Endothelial cell (in vitro differentiated cells): ENCODE results near the gene PKP1. TPM values are rescaled to one million over a fixed set of nuclear protein-coding genes. Genes with fewer than 3 reads are reported as not detected.

Source experiments
- DNase-seq: peaks from one replicate; pipeline ENCODE4 v3.0.0; 2021; ENCODE audit warnings: low spot score
- H3K27ac Mint-ChIP-seq: one replicate; pipeline ENCODE4 v1.8.0; 2021; ENCODE audit warnings: mixed read lengths, inconsistent platforms; ENCODE audit not compliant: unreplicated experiment
- H3K27me3 Mint-ChIP-seq: one replicate; pipeline ENCODE4 v1.8.0; 2021; ENCODE audit warnings: mild to moderate bottlenecking, moderate library complexity, mixed read lengths, inconsistent platforms; ENCODE audit not compliant: unreplicated experiment
- H3K36me3 Mint-ChIP-seq: one replicate; pipeline ENCODE4 v1.8.0; 2021; ENCODE audit warnings: mild to moderate bottlenecking, low read depth, mixed read lengths, inconsistent platforms; ENCODE audit not compliant: unreplicated experiment
- H3K4me1 Mint-ChIP-seq: one replicate; pipeline ENCODE4 v1.8.0; 2021; ENCODE audit warnings: mild to moderate bottlenecking, mixed read lengths, inconsistent platforms; ENCODE audit not compliant: unreplicated experiment
- H3K4me3 Mint-ChIP-seq: one replicate; pipeline ENCODE4 v1.8.0; 2021; ENCODE audit warnings: mild to moderate bottlenecking, mixed read lengths, inconsistent platforms; ENCODE audit not compliant: unreplicated experiment
- H3K9me3 Mint-ChIP-seq: one replicate; pipeline ENCODE4 v1.8.0; 2021; ENCODE audit warnings: mixed read lengths, inconsistent platforms; ENCODE audit not compliant: unreplicated experiment
- total RNA-seq: library from RNA; stranded (reverse); fragmentation: NEBNext Ultra II Directional; extraction: Animal tissue kit (Norgen Biotek cat#: 25700); gene quantifications from one replicate; pipeline ENCODE4 v1.2.1, GENCODE V29; 2021; ENCODE audit not compliant: unreplicated experiment
- TF ChIP-seq, protein P1 (sequence below): fragments of 200-600 bp; sonication (generic); IDR thresholded peaks from one replicate; pipeline ENCODE4 v1.5.0; 2021; ENCODE audit warnings: antibody characterized with exemption; ENCODE audit not compliant: unreplicated experiment

PKP1 gene
- total RNA-seq, 1 donor from 2014 or later, result 0.64 TPM

DNA sequence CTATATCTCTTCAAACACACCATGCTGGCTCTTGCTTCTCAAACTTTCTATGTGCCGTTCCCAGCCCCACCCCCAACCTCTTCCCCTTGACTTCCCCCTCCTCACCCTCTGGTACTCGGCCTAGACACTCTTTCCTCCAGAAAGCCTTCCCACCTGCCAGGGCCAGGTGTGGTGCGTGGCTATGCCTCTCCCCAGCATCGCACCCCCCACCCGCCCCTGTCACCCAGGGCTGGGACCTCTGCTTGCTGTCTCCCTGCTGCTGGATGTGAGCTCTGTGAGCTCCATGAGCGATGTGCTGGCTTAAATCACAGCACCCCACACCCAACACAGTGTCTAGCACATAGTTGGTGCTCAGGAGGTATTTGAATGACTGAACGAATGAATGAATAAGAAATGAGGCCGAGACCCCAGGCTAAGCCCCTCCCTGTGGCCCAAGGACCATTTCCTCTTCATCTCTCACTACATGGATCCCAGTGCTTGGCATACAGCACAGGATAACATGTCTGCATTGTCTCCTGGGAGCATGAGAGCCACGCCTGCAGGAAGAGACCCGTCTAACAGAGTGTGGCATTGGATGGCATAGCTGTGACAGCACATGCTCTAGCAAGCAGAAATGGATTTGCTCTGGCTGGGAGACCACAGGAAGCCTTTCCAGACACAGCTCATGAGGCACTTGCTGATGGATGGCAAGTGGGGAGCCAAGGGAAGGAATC, 74.5 kb downstream of the PKP1 start:
- no peaks in the 10 kb centered on the region for H3K36me3 Mint-ChIP-seq
- H3K4me3 Mint-ChIP-seq, result no peak overlapping the region
- peaks cover 22% of the 10 kb centered on the region for H3K4me1 Mint-ChIP-seq
- H3K27ac Mint-ChIP-seq, result no peak overlapping the region
- H3K27me3 Mint-ChIP-seq, result peaks cover 12% of the 10 kb centered on the region
- TF ChIP-seq, protein P1, sequence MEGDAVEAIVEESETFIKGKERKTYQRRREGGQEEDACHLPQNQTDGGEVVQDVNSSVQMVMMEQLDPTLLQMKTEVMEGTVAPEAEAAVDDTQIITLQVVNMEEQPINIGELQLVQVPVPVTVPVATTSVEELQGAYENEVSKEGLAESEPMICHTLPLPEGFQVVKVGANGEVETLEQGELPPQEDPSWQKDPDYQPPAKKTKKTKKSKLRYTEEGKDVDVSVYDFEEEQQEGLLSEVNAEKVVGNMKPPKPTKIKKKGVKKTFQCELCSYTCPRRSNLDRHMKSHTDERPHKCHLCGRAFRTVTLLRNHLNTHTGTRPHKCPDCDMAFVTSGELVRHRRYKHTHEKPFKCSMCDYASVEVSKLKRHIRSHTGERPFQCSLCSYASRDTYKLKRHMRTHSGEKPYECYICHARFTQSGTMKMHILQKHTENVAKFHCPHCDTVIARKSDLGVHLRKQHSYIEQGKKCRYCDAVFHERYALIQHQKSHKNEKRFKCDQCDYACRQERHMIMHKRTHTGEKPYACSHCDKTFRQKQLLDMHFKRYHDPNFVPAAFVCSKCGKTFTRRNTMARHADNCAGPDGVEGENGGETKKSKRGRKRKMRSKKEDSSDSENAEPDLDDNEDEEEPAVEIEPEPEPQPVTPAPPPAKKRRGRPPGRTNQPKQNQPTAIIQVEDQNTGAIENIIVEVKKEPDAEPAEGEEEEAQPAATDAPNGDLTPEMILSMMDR, result no peak
- DNase-seq, result no peak
- H3K9me3 Mint-ChIP-seq, result no peaks in the 10 kb centered on the region

DNA sequence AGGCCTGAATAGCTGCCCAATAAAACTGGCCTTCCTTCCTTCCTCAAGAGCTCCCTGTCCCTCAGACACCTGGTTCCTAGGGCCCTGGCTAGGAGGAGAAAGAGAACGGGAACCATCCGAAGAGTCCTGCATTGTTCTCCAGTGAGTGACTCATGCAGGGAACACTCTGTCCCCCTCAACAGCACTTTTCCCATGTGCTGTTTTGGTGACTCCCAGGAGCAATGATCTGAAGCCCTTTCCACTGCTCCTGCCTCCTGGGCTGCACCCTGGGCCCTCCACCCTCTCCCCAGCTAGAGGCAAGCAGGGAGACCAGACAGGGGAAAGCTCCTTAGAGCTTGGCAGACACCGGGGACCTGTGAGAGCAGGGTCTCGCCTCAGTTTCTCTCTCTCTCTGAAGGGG, 75.3 kb downstream of the PKP1 start:
- Mint-ChIP-seq H3K4me3 (no peak overlapping the region), H3K9me3 (no peaks in the 10 kb centered on the region), H3K27ac (no peak overlapping the region), H3K4me1 (peaks cover 28% of the 10 kb centered on the region), H3K36me3 (no peaks in the 10 kb centered on the region), H3K27me3 (peaks cover 12% of the 10 kb centered on the region)
- TF ChIP-seq, protein P1, result no peak
- DNase-seq, result no peak

DNA sequence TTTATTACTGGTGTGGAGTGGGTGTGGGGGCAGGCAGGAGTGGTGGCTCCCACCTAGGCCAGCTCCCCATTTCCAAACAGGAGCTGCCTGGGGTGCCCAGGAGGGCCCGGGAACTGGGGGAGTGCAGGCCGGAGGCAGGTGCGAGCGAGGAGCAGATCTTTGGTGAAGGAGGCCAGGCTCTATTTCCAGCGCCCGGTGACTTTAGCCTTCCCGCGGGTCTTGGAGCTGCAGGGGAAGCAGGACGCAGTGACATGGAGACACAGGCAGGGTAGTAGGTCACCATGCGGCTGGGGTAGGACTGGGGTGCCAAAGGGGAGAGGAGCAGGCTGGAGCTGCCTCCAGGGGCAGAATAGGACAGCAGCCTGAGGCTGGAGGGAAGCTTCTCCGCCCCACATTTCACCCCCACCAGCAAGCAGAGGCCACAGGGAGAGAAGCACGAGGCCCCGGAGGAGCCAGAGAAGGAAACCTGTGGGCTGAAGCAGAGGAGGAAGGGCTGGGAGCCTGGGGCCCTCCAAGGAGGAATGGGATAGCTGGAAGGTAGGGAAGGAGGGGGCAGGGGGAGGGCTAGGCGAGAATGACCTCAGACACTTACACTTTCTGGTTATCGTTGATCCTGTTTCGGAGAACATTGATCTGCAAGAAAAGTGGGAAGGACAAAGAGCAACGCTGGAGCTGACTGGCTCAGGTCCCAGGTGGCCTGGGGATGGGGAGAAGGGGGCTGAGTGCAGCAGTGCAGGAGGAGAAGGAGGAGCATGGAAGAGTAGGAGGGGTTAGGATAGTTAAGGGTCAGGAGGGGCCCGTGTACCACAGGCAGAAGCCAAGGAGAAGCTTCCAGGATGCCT, 75.9 kb downstream of the PKP1 start:
- peaks cover 29% of the 10 kb centered on the region for H3K4me1 Mint-ChIP-seq
- no peak for DNase-seq
- H3K27me3 Mint-ChIP-seq, result peaks cover 11% of the 10 kb centered on the region
- no peak overlapping the region for H3K27ac Mint-ChIP-seq
- no peaks in the 10 kb centered on the region for H3K36me3 Mint-ChIP-seq
- H3K4me3 Mint-ChIP-seq, result no peak overlapping the region
- TF ChIP-seq, protein P1, result no peak
- no peaks in the 10 kb centered on the region for H3K9me3 Mint-ChIP-seq

DNA sequence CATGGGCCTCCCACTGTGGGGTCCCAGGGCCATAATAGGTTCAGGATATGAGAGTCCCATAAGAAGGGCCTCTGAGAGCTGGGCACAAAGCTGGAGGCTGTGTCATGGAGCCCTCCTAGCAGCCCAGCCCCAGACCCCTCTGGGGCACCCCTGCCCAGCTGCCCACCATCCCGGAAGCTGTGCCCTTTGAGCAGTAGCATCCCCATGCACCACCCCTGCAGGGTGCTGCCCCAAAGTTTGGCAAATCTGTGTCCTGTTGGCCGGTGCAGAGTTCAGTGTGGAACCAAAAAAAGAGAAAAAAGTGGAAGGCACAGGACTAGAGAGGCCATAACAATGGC, 76.5 kb downstream of the PKP1 start:
- TF ChIP-seq, protein P1, result no peak
- DNase-seq, result no peak
- Mint-ChIP-seq H3K27ac (no peak overlapping the region), H3K36me3 (no peaks in the 10 kb centered on the region), H3K9me3 (no peaks in the 10 kb centered on the region), H3K4me3 (no peak overlapping the region), H3K27me3 (peaks cover 7% of the 10 kb centered on the region), H3K4me1 (peaks cover 29% of the 10 kb centered on the region)

DNA sequence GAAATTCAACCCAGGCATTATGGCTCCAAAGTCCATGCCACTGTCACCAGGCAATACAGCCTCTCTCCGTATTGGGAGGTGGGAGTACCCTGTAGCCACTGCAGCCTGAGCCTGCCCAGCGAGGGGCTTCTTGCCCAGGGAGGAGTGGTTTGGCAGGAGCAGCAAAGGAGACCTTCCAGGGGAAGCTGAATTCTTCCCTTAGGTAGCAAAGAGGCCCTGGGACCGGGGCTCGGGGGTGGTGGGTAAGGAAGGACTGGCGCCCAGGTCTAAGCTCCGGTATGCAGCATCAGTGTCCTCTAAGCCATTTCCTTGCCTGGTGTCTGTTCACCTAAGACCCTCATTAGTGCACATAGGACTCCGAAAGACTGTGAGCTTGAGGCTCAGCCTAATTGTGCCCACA, 77.2 kb downstream of the PKP1 start:
- Mint-ChIP-seq H3K4me3 (no peak overlapping the region), H3K27me3 (peaks cover 7% of the 10 kb centered on the region), H3K27ac (no peak overlapping the region), H3K4me1 (peaks cover 29% of the 10 kb centered on the region), H3K9me3 (no peaks in the 10 kb centered on the region), H3K36me3 (no peaks in the 10 kb centered on the region)
- no peak for DNase-seq
- TF ChIP-seq, protein P1, result no peak
